CD4-positive, alpha-beta T cell treated with Interleukin-10 for 1 hour (primary cell): ENCODE data around the gene USP17L15.
"Not testable (repeated sequence)": the region's sequence is repeated elsewhere in the genome, so short reads cannot be mapped to it uniquely, and the experiment has no call there.

ENCODE experiments used
- DNase-seq: peaks from one replicate; pipeline ENCODE4 v3.0.0-alpha.2; 2020

USP17L15 gene

GRCh38 chr4:9234085-9234484, at the start of gene USP17L15:
USP17L15 (plus strand) TSS chr4:9234385; CDS start chr4:9234385, 0 bp downstream.
- not testable (repeated sequence) for DNase-seq

- not testable (repeated sequence) for DNase-seq
Measured at GRCh38 chr4:9210357-9210756, 23.8 kb upstream of the USP17L15 start, which contains the start of gene USP17L10. USP17L10 (plus strand) TSS chr4:9210657; CDS start chr4:9210657, 0 bp downstream.

GRCh38 chr4:9214701-9215100, 19.5 kb upstream of the USP17L15 start:
- not testable (repeated sequence) for DNase-seq

- DNase-seq = not testable (repeated sequence)
Measured at GRCh38 chr4:9215105-9215504, 19.1 kb upstream of the USP17L15 start, which contains the start of gene USP17L11. USP17L11 (plus strand) TSS chr4:9215405; CDS start chr4:9215405, 0 bp downstream.

- not testable (repeated sequence) for DNase-seq
Measured at GRCh38 chr4:9219852-9220251, 14.3 kb upstream of the USP17L15 start, which contains the start of gene USP17L12. USP17L12 (plus strand) TSS chr4:9220152; CDS start chr4:9220152, 0 bp downstream.

- not testable (repeated sequence) for DNase-seq
Measured at GRCh38 chr4:9224596-9224995, 9.6 kb upstream of the USP17L15 start, which contains the start of gene USP17L13. USP17L13 (plus strand) TSS chr4:9224896; CDS start chr4:9224896, 0 bp downstream.

GRCh38 chr4:9230249-9230648, 3.9 kb upstream of the USP17L15 start:
- not testable (repeated sequence) for DNase-seq

- not testable (repeated sequence) for DNase-seq
Measured at GRCh38 chr4:9238461-9238860, 4.3 kb downstream of the USP17L15 start.

- not testable (repeated sequence) for DNase-seq
Measured at GRCh38 chr4:9243579-9243978, 9.4 kb downstream of the USP17L15 start, which contains the start of gene USP17L17. USP17L17 (plus strand) TSS chr4:9243879; CDS start chr4:9243879, 0 bp downstream.

GRCh38 chr4:9247953-9248680, 13.9 kb downstream of the USP17L15 start, which contains the start of gene USP17L18:
USP17L18 (plus strand) TSS chr4:9248630; CDS start chr4:9248630, 0 bp downstream.
- DNase-seq = not testable (repeated sequence)

GRCh38 chr4:9253078-9253477, 18.9 kb downstream of the USP17L15 start, which contains the start of gene USP17L19:
USP17L19 (plus strand) TSS chr4:9253378; CDS start chr4:9253378, 0 bp downstream.
- not testable (repeated sequence) for DNase-seq

- not testable (repeated sequence) for DNase-seq
Measured at GRCh38 chr4:9257824-9258223, 23.6 kb downstream of the USP17L15 start, which contains the start of gene USP17L20. USP17L20 (plus strand) TSS chr4:9258124; CDS start chr4:9258124, 0 bp downstream.

- DNase-seq = not testable (repeated sequence)
Measured at GRCh38 chr4:9262572-9262971, 28.4 kb downstream of the USP17L15 start, which contains the start of gene USP17L21. USP17L21 (plus strand) TSS chr4:9262872; CDS start chr4:9262872, 0 bp downstream.

GRCh38 chr4:9267319-9267718, 33.1 kb downstream of the USP17L15 start, which contains the start of gene USP17L22:
USP17L22 (plus strand) TSS chr4:9267619; CDS start chr4:9267619, 0 bp downstream.
- not testable (repeated sequence) for DNase-seq

GRCh38 chr4:9271719-9272118, 37.5 kb downstream of the USP17L15 start:
- not testable (repeated sequence) for DNase-seq
